GM10266 (cell line): Measurements from ENCODE around the gene BAZ2B.

ENCODE experiments used
- DNase-seq: peaks from one replicate; pipeline ENCODE4 v3.0.0; 2012; ENCODE audit errors: extremely low spot score
- CTCF ChIP-seq: IDR thresholded peaks from 2 replicates; pipeline ENCODE4 v1.5.1; 2012; ENCODE audit warnings: mild to moderate bottlenecking, low read depth; ENCODE audit not compliant: control insufficient read depth, insufficient read depth; ENCODE audit errors: missing control alignments

The BAZ2B gene

GRCh38 chr2:159438284-159438683 is 178.1 kb downstream of the BAZ2B start:
- no peak for DNase-seq
- no peak for TF ChIP-seq CTCF

- no peak for DNase-seq
- no peak for TF ChIP-seq CTCF
Observed at GRCh38 chr2:159432610-159433009, 183.7 kb downstream of the BAZ2B start.

GRCh38 chr2:159427048-159427447 is 189.3 kb downstream of the BAZ2B start:
- TF ChIP-seq CTCF = no peak
- no peak for DNase-seq

- TF ChIP-seq CTCF = no peak
- no peak for DNase-seq
Observed at GRCh38 chr2:159419403-159419802, 196.9 kb downstream of the BAZ2B start.

- no peak for TF ChIP-seq CTCF
- no peak for DNase-seq
Observed at GRCh38 chr2:159411460-159411859, 204.9 kb downstream of the BAZ2B start.

GRCh38 chr2:159410276-159410675 is 206.1 kb downstream of the BAZ2B start:
- TF ChIP-seq CTCF = no peak
- no peak for DNase-seq

- DNase-seq = peak; percentile 7
- TF ChIP-seq CTCF = no peak
Observed at GRCh38 chr2:159409116-159409800, 207.1 kb downstream of the BAZ2B start.
